ENCODE measurements around the gene HBG2. TPM values are rescaled to one million over a fixed set of nuclear protein-coding genes. Genes with fewer than 3 reads are reported as not detected.

The HBG2 gene
- total and polyA plus RNA-seq, 9 of the 15 experiments (the other 6 are each of a cell fraction or from before 2014, with no cell fraction given), result 1,626 to 58,619 (median 10,515) TPM

- TF ChIP-seq THAP7 (CRISPR knock-in tag; IDR thresholded peaks at IDR 0.05) (no peak), POLR3A (IDR thresholded peaks at IDR 0.05; ENCODE audit: borderline replicate concordance, extremely low read depth, insufficient read depth, insufficient read length) (no peak), PREB (CRISPR knock-in tag; IDR thresholded peaks at IDR 0.05) (no peak), ZNF224 (CRISPR knock-in tag; IDR thresholded peaks at IDR 0.05) (no peak), ZNF586 (CRISPR knock-in tag; conservative IDR thresholded peaks at IDR 0.05) (no peak), ZBTB12 (CRISPR knock-in tag; IDR thresholded peaks at IDR 0.05) (no peak), ARID1B (IDR thresholded peaks at IDR 0.05) (peak; percentile 76), ZNF165 (CRISPR knock-in tag; IDR thresholded peaks at IDR 0.05; ENCODE audit: borderline replicate concordance) (no peak), HMGN3 (IDR thresholded peaks at IDR 0.05; ENCODE audit: borderline replicate concordance, extremely low read depth, insufficient read length, low read depth, low read length) (no peak), TAL1 (IDR thresholded peaks at IDR 0.05) (peak; percentile 59; the same call in 1 of the 2 replicates), ZNF197 (CRISPR knock-in tag; IDR thresholded peaks at IDR 0.05; ENCODE audit: low read depth) (no peak), DPF2 (IDR thresholded peaks at IDR 0.05) (peak; percentile 72), ZFPM2 (CRISPR knock-in tag; IDR thresholded peaks at IDR 0.05) (no peak), HOXB6 (CRISPR knock-in tag; IDR thresholded peaks at IDR 0.05; ENCODE audit: borderline replicate concordance) (no peak), CBX1 (IDR thresholded peaks at IDR 0.05; ENCODE audit: low read depth) (no peak), NUFIP1 (IDR thresholded peaks at IDR 0.05; ENCODE audit: partially characterized antibody) (no peak), RNF219 (CRISPR knock-in tag; IDR thresholded peaks at IDR 0.05) (no peak), TRIM25 (IDR thresholded peaks at IDR 0.05; ENCODE audit: borderline replicate concordance) (no peak), HLTF (IDR thresholded peaks at IDR 0.05) (no peak), ZNF133 (CRISPR knock-in tag; IDR thresholded peaks at IDR 0.05) (no peak), ZBTB1 (CRISPR knock-in tag; IDR thresholded peaks at IDR 0.05; ENCODE audit: borderline replicate concordance, low read depth) (no peak), MCM5 (IDR thresholded peaks at IDR 0.05; ENCODE audit: low read depth) (no peak)
Observed at GRCh38 chr11:5224538-5225479, 29.8 kb downstream of the HBG2 start (continued).
